Ovary (tissue), 3 donors: Measurements from ENCODE around the gene UNC13A.

Source experiments
- POLR2A ChIP-seq: fragments of 450-650 bp; IDR thresholded peaks from one replicate; pipeline ENCODE4 v1.6.1; 2017; ENCODE audit warnings: antibody characterized with exemption, mild to moderate bottlenecking, moderate library complexity
- TF ChIP-seq, protein P1 (sequence below), 3 donors: fragments of 450-650 bp in 2 of 3; fragments of 200-600 bp in 1 of 3; IDR thresholded peaks; one replicate each; pipeline versions ENCODE4 v1.5.1 to v1.8.0; 2016 to 2022; ENCODE audit warnings: antibody characterized with exemption in 3 of 3, mild to moderate bottlenecking in 1 of 3
- donor health status: DM: no; HTN: no; CAD: no.

DNA sequence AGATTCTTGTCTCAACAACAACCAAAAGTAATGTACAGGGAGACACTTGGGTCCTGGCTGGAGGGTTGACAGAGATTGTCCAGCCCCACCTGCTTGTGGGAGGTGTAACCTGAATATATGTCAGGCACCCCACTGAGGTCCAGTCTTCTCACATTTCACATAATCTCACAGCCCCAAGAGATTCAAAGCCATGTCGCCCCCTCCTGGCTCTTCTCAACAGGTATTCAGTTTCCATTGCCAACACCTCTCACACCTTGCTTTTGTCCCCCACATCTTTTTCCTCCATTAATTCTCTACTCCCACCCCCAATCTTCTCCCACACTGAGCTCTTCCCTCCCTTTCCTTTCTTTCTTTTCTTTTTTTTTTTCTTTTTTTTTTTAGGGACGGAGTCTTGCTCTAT lies 11.2 kb downstream of the UNC13A start:
- TF ChIP-seq, protein P1, sequence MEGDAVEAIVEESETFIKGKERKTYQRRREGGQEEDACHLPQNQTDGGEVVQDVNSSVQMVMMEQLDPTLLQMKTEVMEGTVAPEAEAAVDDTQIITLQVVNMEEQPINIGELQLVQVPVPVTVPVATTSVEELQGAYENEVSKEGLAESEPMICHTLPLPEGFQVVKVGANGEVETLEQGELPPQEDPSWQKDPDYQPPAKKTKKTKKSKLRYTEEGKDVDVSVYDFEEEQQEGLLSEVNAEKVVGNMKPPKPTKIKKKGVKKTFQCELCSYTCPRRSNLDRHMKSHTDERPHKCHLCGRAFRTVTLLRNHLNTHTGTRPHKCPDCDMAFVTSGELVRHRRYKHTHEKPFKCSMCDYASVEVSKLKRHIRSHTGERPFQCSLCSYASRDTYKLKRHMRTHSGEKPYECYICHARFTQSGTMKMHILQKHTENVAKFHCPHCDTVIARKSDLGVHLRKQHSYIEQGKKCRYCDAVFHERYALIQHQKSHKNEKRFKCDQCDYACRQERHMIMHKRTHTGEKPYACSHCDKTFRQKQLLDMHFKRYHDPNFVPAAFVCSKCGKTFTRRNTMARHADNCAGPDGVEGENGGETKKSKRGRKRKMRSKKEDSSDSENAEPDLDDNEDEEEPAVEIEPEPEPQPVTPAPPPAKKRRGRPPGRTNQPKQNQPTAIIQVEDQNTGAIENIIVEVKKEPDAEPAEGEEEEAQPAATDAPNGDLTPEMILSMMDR (IDR thresholded peaks at IDR 0.05): no peak
- TF ChIP-seq POLR2A: no peak
